Transverse colon (tissue), 4 donors: Measurements from ENCODE around the gene PTPN9.

Experiments
- CTCF ChIP-seq, 5 experiments: fragments of 200-600 bp in 3 of 5; fragments of 450-650 bp in 2 of 5; sonication (generic) in 3 of 5; IDR thresholded peaks; 1 replicate in 2 of 5; 2 replicates in 3 of 5; pipeline ENCODE4 v1.5.1; 2016 to 2017; ENCODE audit warnings: antibody characterized with exemption in 5 of 5, inconsistent platforms in 3 of 5, mild to moderate bottlenecking in 2 of 5, moderate library complexity in 1 of 5
- EP300 ChIP-seq: sonication (generic); formaldehyde crosslinking; IDR thresholded peaks from one replicate; pipeline ENCODE4 v1.6.1; 2017; ENCODE audit warnings: antibody characterized with exemption, low read depth
- POLR2A ChIP-seq: fragments of 450-650 bp; IDR thresholded peaks from one replicate; pipeline ENCODE4 v1.6.1; 2016; ENCODE audit warnings: antibody characterized with exemption, mild to moderate bottlenecking, moderate library complexity
- POLR2AphosphoS5 ChIP-seq, 3 donors: sonication (generic); formaldehyde crosslinking; IDR thresholded peaks; one replicate each; pipeline ENCODE4 v1.6.1; 2016; ENCODE audit warnings: antibody characterized with exemption in 3 of 3

- TF ChIP-seq CTCF (IDR thresholded peaks at IDR 0.05) (no peak), POLR2AphosphoS5 (IDR thresholded peaks at IDR 0.05) (no peak), EP300 (no peak), POLR2A (no peak)
These were observed 12.7 kb upstream of the PTPN9 start for GRCh38 chr15:75591655-75592364.
